GM12875 (cell line): ENCODE measurements around the gene IAH1.

Experiments used
- H3K4me3 ChIP-seq: one replicate; pipeline ENCODE4 v1.5.1; 2011; ENCODE audit warnings: low read depth, low read length, control low read depth
- CTCF ChIP-seq: IDR thresholded peaks from 2 replicates; pipeline ENCODE4 v1.5.1; 2011; ENCODE audit warnings: low read depth, mild to moderate bottlenecking, control low read depth, inconsistent platforms, low read length, moderate library complexity, borderline replicate concordance; ENCODE audit not compliant: insufficient read depth

The IAH1 gene

GRCh38 chr2:9474361-9475057, at the start of gene IAH1:
Gene IAH1, plus strand, starts transcription at chr2:9474551. Its CDS starts 16 bp downstream, at chr2:9474567.
- TF ChIP-seq CTCF, result no peak
- H3K4me3 ChIP-seq, result peak within 1 kb of the TSS; percentile 82

- no peak overlapping the region for H3K4me3 ChIP-seq
- TF ChIP-seq CTCF, result no peak
These were observed 45.3 kb upstream of the IAH1 start for GRCh38 chr2:9428965-9429577.

- TF ChIP-seq CTCF, result no peak
- H3K4me3 ChIP-seq, result no peak overlapping the region
These were observed 43.7 kb upstream of the IAH1 start for GRCh38 chr2:9430316-9431293.

- no peak for TF ChIP-seq CTCF
- H3K4me3 ChIP-seq, result no peak overlapping the region
These were observed 39.9 kb upstream of the IAH1 start for GRCh38 chr2:9434489-9434888.

GRCh38 chr2:9439536-9439935, 34.8 kb upstream of the IAH1 start:
- no peak for TF ChIP-seq CTCF
- H3K4me3 ChIP-seq, result no peak overlapping the region

GRCh38 chr2:9440058-9440727, 34.2 kb upstream of the IAH1 start:
- H3K4me3 ChIP-seq, result no peak overlapping the region
- TF ChIP-seq CTCF, result no peak
